GM18508 (cell line): ENCODE data around the gene WDR76.
"Not testable (repeated sequence)": the region's sequence is repeated elsewhere in the genome, so short reads cannot be mapped to it uniquely, and the experiment has no call there.

Source experiments
- ATAC-seq: cut with Tn5 transposase; IDR thresholded peaks from one replicate; pipeline ENCODE4 v1.9.1; 2021; ENCODE audit warnings: moderate number of reproducible peaks; ENCODE audit not compliant: insufficient read depth, unreplicated experiment

WDR76 gene

DNA sequence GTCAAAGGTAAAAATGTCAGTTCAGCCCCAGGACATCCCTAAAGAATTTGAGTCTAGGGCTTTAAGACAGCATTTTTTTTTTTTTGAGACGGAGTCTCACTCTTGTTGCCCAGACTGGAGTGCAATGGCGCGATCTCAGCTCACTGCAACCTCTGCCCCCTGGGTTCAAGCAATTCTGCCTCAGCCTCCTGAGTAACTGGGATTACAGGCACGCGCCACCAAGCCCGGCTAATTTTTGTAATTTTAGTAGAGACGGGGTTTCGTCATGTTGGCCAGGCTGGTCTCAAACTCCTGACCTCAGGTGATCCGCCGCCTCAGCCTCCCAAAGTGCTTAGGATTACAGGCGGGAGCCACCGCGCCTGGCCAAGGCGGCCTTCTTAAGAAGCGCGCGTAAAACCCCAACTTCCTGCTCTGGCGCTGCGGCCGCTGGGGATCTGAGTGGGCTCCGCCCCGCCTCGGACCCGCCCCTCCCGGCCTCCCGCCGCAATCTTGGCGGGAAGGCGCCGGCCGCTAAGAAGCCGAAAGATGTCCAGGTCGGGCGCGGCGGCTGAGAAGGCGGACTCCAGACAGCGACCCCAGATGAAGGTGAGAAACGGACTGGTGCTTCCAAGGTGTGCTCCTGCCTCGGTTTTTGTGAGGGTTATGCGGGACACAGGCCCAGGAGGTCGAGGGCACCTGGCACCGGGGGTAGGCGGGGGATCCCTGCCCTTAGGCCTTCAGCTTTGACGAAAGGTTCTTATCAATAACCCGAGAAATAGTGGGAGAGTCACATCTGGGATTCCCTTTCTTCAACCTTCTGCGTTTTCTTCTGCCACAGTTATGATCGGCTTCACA is at the start of gene WDR76:
Gene WDR76 (plus strand): TSS at position 495 of the 834 bp plus-strand sequence. CDS start 31 bp downstream, at position 526.
- no peak for ATAC-seq

DNA sequence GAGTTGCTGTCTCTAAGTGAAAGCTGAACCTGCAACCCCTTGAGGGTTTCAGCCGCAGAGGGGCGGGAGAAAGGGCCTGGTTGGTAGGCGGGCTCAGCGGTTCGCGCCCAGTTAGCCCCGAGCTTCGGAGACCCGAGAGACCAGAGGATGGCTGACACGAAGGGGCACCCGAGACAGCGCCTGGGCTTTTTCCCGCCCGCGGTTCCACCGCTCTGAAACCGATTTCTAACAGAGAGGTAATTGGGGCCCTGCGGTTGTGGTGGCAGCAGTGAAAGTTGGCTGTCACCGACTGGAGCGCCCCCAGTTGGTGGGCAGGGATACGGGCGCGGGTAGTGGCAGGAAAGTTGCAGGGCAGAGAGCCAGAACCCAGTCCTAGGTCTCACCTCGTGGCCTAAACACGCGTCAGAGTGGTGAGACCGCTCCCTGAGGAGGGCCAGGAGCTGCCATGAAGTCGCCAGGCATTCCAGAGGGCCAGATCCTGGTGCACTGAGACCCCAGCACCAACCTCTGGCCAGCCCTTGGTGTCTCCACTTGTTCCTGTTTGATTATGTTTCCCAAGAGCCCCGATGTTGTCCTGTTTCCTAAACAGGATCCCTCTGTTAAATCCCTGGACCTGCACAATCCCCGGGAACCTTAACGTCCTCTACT is 49.4 kb upstream of the WDR76 start:
- ATAC-seq, result peak; percentile 24

DNA sequence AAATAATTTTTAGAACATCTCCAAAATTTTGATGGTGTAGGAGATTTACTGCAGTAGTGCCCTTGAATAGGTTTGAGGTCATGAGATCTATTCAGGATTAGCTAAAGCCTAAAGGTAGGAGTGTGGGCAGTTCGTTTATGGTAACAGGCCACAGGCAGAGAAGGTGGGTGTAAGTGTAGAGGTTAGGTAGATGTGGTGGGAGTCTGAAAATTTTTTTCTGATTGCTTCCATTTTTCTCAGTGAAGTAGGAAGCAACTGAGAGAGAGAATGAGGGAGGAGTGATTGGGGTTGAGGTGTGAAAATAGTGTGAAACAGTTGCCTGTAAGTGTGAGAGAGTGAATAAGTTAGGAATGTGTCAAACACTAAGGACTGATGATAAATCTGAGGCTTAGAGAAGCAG is 47.8 kb upstream of the WDR76 start:
- ATAC-seq, result no peak

DNA sequence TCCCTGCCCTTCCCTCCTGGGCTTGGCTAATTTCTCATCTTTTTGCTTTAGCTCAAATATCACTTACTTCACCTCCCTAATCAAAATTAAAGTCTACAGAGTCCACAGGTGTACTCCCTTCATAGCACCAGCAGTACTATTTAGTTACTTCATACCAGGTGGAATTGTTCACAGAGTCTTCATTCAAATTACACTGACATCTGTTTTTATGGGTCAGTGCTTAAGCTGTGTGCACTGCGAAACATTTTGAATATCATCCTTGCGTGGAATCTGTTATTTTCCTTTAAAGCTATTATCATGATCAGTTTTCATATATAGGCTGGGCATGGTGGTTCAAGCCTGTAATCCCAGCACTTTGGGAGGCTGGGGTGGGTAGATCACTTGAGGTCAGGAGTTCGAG is 37.4 kb upstream of the WDR76 start:
- no peak for ATAC-seq

DNA sequence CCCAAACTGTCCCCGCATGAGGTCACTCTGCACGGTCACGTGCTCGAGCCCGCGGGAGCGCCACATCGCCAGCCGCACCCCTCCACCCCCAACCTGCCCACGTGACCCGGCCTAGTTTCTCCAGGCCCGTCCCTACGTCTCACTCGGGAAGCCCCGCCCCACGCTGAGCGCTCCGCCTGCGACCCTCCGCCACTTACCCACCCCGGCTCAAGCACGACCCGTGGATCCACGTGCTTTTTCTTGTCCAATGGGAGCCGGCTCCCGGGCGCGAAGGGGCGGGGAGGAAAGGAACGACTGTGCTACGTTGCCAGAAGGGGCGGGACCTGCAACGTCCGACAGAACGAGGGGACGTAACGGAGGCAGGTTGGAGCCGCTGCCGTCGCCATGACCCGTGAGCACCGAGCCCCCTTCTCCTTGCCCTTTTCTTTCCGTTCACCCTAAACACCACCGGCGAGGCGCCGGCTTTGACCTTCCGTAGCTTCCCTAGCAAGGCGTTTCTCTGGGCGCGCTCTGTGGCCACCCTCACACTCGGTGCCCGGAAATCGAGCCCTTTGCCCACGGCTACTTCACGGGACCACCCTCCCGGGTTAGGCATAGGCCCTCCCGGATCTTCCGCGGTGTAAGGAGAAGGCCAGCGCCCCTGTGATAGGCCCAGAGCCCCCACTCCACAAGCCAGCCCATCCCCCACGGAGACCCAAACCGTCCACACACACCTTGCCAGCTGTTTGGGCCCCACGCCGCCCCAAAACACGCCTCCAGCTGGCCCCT is 34.6 kb upstream of the WDR76 start, which contains the start of gene SERF2:
Gene SERF2 (plus strand): TSS at position 328 of the 768 bp plus-strand sequence. CDS start 57 bp downstream, at position 385.
- peak; percentile 67 for ATAC-seq

DNA sequence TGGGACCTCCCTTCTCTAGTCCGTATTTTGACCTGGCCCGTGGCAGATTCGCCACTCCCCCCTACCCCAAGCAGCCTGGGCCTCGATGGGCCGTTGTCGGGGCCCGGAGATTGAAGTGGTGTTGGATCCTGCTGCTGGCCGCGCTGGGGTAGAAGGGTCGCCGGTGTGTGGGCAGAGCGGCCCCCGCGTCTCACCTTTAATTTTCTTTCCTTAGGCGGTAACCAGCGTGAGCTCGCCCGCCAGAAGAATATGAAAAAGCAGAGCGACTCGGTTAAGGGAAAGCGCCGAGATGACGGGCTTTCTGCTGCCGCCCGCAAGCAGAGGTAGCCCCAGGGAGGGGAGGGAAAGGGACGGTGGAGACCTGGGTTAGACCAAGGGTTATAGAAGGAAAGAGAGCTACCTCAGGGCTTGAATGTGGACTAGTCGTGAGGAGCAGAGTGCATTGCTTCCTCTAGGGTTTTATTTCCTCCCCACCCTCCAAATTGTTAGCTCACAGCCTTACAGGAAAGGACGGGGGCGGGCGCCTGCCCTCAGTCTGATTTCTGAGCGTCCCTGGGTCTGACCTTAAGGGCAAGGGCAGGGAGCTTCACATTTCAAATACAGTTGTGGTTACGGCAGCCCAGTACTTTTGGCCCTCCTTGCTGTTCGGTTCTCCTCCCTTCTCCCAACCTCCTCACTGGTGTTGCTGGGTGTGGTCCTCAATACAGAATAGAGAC is 33.9 kb upstream of the WDR76 start:
- no peak for ATAC-seq

DNA sequence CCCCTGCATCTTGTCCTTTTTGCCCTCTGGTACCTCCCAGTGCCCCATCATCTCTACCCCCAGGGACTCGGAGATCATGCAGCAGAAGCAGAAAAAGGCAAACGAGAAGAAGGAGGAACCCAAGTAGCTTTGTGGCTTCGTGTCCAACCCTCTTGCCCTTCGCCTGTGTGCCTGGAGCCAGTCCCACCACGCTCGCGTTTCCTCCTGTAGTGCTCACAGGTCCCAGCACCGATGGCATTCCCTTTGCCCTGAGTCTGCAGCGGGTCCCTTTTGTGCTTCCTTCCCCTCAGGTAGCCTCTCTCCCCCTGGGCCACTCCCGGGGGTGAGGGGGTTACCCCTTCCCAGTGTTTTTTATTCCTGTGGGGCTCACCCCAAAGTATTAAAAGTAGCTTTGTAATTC is 33.2 kb upstream of the WDR76 start:
- ATAC-seq, result no peak

DNA sequence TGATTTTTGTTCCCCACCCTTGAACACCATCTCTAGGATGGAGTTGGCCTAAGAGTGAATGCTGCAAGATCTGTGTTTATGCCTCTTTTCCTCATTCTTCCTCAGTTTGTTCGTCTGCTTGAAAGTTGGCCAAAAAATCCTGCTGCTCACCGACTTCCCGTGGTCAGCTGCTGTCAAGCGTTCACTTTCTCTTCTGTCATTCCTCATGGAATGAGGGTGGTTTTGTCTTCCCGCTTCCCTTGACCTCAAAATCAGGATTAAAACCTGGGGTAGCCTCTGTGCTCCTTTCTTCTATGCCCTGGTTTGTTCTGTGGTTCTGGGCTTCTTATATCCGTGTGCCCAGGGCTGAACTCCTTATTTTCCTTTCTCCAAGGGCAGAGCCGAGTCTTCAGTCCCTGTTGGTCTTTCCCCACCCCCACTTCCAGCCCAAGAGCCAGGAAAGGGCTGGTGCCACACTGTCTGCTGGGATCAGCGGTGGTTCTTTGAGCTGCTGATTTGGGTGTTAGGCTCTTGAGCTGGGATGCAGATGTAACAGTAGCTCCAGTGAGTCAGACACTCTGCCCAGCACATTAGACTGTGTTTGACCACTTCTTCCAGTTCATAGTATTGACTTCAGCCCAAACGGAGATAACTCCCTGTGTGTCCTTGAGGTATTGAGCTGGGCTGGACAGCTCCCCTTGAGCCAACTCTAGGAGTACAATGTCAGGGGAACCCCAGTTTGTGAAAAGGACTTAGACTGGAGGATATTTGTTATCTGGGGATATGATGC is 32.3 kb upstream of the WDR76 start:
- no peak for ATAC-seq

DNA sequence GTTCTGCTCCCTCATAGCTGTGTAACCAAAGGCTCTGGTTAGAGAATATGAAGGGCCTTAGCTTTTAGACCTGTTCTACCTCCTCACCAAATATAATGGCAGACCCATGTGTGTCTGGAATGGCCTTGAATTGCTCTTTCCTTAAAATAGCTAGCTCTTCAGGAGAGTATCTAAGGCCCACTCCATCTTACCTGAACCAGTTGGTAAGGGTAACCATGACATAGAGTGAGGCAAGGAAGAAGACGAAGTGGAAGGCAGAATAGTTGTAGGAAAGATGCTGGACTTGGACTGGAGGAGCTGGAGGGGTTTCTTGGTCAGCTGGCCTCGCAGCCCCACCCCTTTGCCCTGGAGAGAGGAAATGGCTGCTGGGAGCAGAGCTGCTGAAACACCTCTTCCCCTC is 31.6 kb upstream of the WDR76 start:
- ATAC-seq, result no peak

DNA sequence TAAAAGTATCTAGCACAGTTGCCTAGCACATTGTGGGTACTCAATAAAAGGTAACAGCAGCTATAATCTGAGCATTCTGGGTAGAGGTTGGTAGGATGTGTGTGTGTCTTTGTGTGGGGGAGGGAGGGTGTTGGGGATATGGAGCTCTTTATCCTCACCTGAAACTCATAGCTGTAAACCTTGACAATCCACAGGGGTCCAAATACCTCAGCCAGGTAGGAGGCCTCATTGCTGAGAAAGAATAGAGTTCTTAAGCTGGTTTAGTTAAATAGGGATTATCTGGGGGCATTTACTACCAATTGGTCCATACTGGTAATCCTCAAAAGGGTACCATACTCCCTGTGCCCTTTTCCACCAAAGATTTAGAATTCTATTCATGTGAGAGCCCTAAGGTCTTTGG is 30.8 kb upstream of the WDR76 start:
- no peak for ATAC-seq

DNA sequence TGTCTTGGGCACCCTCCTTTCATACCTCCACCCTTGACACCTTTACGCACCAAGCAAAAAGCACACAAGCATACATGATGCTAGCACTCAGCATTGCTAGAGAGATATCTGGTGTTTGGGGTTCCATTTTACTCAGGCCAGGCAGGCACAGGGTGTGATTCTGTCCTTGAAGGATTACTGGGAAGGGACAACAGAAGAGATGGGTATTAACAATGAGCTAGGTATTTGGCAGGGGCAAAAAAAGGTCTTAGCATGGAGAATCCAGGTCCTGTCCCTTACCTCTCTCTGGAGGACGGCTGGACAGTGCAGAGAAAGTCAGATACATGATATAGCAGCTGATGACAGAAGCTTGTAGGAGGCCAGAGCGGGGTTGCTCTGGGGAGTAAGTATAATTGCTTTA is 30.2 kb upstream of the WDR76 start:
- ATAC-seq, result no peak

DNA sequence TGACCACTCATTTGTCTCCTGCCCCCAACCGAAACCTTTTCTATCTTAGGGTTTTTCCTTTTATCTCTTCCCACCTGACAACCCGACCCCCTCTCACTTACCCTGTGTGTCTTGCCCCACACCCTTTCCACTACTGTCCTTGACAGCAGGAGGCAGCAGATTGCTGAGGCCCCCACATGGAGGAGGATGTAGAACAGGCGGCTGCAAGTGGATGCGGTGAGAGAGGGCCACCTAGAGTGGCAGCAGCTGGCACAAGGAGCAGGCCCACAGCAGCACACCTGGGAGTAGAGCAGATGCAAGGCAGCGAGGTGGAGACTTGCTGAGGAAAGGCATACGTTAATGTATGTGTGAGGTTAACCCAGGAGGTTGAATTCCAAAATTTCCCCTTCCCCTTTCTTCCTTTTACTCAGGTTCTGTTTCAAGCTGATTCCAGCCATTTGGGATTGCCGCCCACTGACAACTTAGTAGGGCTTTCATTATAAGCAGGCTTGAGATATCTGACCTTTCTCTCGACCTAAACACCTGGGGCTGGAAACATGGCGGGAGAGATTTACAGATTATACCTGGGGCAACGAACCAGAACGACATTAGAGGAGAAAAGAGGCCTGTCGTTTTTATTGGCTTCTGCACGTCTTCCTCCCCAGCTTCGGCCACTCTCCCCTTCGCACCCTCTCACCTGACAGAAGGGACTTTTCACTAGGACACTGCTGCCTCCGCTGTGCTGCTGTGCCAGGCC is 27.4 kb upstream of the WDR76 start:
- no peak for ATAC-seq

DNA sequence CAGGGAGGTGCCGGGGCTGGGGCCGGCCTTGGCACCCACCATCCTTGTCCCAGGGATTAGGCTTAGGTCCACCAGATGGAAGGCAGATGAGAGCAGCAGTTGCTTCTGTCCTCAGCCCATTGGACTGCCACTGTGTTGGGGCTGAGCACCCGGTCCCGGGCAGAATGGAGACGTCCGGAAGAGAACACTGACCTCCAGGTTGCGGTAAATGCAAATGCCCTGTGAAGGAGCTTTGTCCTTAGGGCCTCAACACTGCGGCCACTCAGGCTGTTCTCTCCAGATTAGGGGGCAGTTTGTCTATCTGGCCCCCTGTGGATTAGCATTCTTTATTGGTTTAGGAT is 26.9 kb upstream of the WDR76 start, which contains the start of gene SERINC4:
Gene SERINC4 (minus strand): TSS at position 276 of the 341 bp plus-strand sequence. CDS start 234 bp downstream, at position 42.
- ATAC-seq, result no peak

DNA sequence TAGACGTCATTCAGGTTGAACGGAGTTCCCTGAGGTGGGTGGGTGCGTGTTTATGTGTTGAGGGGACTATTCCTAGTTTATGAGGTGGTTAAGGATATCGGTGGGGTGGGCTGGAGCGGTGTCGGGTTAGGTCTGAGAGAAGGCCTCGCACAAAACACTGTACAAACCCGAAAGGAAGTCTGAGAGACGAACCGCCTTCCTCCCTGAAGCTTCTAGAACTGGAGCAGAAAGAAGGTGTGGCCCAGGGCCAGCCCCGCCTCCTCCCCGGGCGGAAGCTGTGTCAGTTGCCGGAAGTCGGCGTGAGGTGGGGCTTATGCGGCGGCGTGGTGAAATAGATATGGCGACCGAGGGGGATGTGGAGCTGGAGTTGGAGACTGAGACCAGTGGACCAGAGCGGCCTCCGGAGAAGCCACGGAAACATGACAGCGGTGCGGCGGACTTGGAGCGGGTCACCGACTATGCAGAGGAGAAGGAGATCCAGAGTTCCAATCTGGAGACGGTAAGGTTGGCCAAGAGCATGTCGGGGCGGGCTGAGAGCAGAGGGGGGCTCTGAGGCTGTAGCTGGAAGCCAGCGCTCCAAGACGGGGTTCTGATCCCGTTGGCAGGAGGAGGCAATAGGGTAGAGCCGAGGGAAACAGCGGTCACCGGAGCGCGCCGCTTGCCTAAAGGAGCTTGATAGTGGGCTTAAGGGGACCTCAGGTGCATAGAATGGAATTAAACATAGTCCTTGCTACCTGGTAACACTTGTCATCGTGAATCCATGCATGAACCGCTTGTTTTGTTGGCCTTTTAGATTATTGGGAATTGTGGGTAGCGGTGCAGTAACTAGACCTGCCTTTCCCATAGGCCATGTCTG is 26.3 kb upstream of the WDR76 start, which contains the start of gene HYPK:
Gene HYPK (plus strand): TSS at position 314 of the 856 bp plus-strand sequence. CDS start 24 bp downstream, at position 338.
- ATAC-seq, result peak; percentile 50

DNA sequence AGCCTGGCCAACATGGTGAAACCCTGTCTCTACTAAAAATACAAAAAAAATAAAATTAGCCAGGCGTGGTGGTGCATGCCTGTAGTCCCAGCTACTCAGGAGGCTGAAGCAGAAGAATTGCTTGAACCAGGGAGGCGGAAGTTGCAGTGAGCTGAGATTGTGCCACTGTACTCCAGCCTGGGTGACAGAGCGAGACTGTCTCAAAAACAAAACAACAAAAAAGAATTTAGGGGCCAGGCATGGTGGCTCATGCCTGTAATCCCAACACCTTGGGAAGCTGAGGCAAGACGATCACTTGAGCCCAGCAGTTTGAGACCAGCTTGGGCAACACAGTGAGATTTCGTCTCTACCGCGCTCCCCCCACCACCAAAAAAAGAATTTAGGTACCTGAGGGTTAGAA is 24.1 kb upstream of the WDR76 start:
- ATAC-seq, result not testable (repeated sequence)

DNA sequence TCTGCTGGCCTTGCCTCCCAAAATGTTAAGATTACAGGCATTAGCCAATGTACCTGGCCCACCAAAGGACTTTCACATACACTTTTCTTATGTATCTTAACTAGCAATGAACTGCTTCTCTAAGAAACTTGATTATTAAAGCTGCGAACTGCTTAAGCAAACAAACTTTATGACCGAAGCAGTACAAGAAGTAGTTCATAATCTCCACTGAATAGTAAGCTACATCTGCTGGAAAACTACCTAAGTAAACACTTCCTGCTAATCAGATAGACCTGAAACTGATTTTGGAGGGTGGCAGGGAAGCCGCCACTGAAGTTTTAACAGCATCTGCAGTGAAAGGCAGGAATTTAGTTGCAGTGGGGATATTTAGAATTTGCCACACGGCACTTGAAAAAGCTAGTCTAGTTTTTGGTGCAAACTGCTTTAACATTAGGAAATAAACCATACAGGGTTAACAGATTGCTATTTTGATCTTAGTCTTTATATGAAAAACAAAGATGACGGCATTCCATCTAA is 18.3 kb upstream of the WDR76 start:
- ATAC-seq, result no peak

DNA sequence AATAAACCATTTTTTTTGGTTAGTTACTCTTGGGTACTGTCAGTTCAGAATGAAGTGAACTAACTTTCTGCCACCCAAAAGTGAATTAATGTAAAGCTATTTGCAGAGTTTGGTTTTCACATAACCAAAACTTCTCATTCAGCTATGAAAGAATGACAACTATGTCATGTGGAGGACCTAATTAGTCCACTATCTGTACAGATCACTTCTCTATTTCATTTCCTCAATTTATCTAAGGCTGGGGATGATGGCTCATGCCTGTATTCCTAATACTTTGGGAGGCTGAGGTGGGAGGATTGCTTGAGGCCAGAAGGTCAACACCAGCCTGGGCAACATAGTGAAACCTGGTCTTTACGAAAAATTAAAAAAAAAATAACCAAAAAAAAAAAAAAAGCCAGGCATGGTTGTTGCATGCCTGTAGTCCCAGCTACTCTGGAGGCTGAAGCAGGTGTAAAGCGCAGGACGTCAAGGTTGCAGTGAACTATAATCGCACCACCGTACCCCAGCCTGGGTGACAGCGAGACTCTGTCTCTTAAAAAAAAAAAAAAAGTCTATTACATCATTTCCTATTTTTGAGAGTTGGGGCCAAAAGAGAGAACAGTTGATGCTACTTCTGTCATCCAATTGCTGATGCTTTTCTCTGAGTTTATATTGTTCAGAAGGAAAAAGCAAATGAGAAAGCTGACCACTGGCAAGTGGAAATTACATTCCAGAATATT is 17.7 kb upstream of the WDR76 start:
- no peak for ATAC-seq
